Mucosa of rectum (tissue), 2 donors: Measurements from ENCODE around the gene ARHGAP6.

Experiments
- H3K27ac ChIP-seq, 2 donors: one replicate each; pipeline ENCODE4 v1.7.0; 2013; ENCODE audit warnings: inconsistent platforms in 2 of 2, low read depth in 2 of 2, low read length in 2 of 2
- H3K27me3 ChIP-seq, 2 donors: one replicate each; pipeline ENCODE4 v1.7.0; 2013; ENCODE audit warnings: low read length in 2 of 2; ENCODE audit not compliant: control insufficient read depth in 2 of 2, insufficient read depth in 2 of 2
- H3K36me3 ChIP-seq, 2 donors: one replicate each; pipeline ENCODE4 v1.7.0; 2013; ENCODE audit warnings: low read length in 2 of 2; ENCODE audit not compliant: control insufficient read depth in 2 of 2, insufficient read depth in 2 of 2
- H3K4me1 ChIP-seq, 2 donors: one replicate each; pipeline ENCODE4 v1.7.0; 2013; ENCODE audit warnings: low read length in 2 of 2, mild to moderate bottlenecking in 1 of 2; ENCODE audit not compliant: control insufficient read depth in 2 of 2, insufficient read depth in 2 of 2
- H3K4me3 ChIP-seq, 2 donors: one replicate each; pipeline ENCODE4 v1.7.0; 2013; ENCODE audit warnings: low read length in 2 of 2
- H3K9ac ChIP-seq, 2 donors: one replicate each; pipeline ENCODE4 v1.7.0; 2013; ENCODE audit warnings: low read length in 2 of 2, low read depth in 1 of 2, mild to moderate bottlenecking in 1 of 2
- H3K9me3 ChIP-seq, 2 donors: one replicate each; pipeline ENCODE4 v1.7.0; 2013; ENCODE audit warnings: low read length in 2 of 2; ENCODE audit not compliant: control insufficient read depth in 2 of 2
- donor health status: healthy.
- donor health status: Normal muscosa, but diverticular disease.

ARHGAP6 gene

DNA sequence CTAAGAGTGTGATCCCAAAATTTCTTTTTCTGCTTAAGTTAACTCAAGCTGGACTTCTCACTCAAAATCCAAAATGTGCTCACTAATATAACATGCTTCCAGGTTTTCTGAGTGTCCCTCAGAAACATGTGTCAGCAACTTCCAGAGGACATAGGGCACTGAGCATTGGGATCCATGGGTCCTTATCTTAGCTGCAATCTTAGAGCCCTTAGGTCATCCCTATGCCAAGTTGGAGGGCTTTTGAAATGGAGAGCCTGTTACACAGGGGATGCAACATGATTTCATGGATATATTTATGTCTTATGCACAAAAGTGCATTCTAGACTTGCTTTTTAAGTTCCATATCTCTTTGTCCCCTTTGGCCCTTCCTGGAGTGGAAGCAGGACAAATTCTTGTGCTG, 566.3 kb downstream of the ARHGAP6 start:
- Histone ChIP-seq H3K9me3 (no peaks in the 10 kb centered on the region), H3K9ac (no peak overlapping the region), H3K36me3 (no peaks in the 10 kb centered on the region), H3K4me3 (no peak overlapping the region), H3K27me3 (no peaks in the 10 kb centered on the region), H3K4me1 (peaks cover 3 to 4% of the 10 kb centered on the region in 2 donors), H3K27ac (no peak overlapping the region)

DNA sequence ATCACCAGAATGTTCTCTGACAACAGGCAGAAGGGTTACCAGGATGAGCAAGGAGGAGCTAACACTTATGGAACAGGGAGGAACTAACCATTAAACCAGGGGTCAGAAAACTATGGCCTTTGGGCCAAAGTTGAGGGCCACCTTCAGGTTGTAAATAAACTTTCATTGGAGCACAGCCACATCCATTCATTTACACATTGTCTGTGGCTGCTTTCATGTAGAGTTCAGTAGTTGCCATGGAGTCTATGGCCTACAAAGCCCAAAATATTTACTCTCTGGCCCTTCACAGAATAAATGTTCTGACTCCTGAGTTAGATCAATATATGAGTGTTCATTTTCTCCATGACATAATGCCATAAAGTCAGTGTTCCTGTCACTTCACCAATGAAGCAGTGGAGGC, 567.8 kb downstream of the ARHGAP6 start:
- peaks cover 3 to 4% of the 10 kb centered on the region in 2 donors for H3K4me1 ChIP-seq
- no peak overlapping the region for H3K27ac ChIP-seq
- H3K9ac ChIP-seq, result no peak overlapping the region
- no peaks in the 10 kb centered on the region for H3K27me3 ChIP-seq
- no peaks in the 10 kb centered on the region for H3K9me3 ChIP-seq
- no peaks in the 10 kb centered on the region for H3K36me3 ChIP-seq
- no peak overlapping the region for H3K4me3 ChIP-seq

DNA sequence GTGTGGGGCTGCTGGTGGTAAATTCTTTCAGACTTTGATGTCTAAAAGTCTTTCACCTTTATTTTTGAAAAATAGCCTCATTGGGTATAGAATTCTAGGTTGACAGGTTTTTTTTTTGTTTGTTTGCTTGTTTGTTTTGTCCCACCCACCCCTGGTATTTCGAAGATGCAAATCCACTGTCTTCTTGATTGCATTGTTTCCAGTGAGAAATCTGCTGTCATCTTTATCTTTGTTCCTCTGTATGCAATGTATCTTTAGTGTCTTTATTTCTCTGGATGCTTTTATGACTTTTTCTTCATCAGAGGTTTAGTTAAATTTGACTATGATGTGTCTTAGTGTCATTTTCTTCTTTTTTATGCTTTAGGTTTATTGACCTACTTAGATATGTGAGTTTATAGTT, 575.9 kb downstream of the ARHGAP6 start:
- Histone ChIP-seq H3K27ac (no peak overlapping the region), H3K36me3 (no peaks in the 10 kb centered on the region), H3K4me1 (no peaks in the 10 kb centered on the region), H3K9ac (no peak overlapping the region), H3K4me3 (no peak overlapping the region), H3K9me3 (no peaks in the 10 kb centered on the region), H3K27me3 (no peaks in the 10 kb centered on the region)
